Activated T-cell treated with anti-CD3 and anti-CD28 coated beads, Interleukin-2, amount 50 U/mL, for 72 hours (primary cell): ENCODE measurements around the gene CFAP20DC. TPM values are rescaled to one million over a fixed set of nuclear protein-coding genes. Genes with fewer than 3 reads are reported as not detected.
"Not testable (repeated sequence)": the region's sequence is repeated elsewhere in the genome, so short reads cannot be mapped to it uniquely, and the experiment has no call there.

ENCODE experiments used
- ATAC-seq, 2 donors: fragments of 150-1000 bp; cut with Tn5 transposase; replicated peaks in 1 of 2; 2 replicates each; pipeline ENCODE4 v1.10.0; 2021; ENCODE audit warnings: moderate library complexity in 2 of 2, mild to moderate bottlenecking in 1 of 2
- DNase-seq, 2 donors: peaks; one replicate each; pipeline ENCODE4 v3.0.0; 2021 to 2022; ENCODE audit warnings: mixed read lengths in 1 of 2
- H3K27ac Mint-ChIP-seq: one replicate; pipeline ENCODE4 v1.8.0; 2022; ENCODE audit warnings: mild to moderate bottlenecking, moderate library complexity, mixed read lengths
- H3K27me3 Mint-ChIP-seq: one replicate; pipeline ENCODE4 v1.8.0; 2022; ENCODE audit warnings: low read depth, mixed read lengths
- H3K36me3 Mint-ChIP-seq, 2 donors: one replicate each; pipeline ENCODE4 v1.8.0; 2022; ENCODE audit warnings: mixed read lengths in 2 of 2, mild to moderate bottlenecking in 1 of 2; ENCODE audit not compliant: insufficient read depth in 2 of 2
- H3K4me1 Mint-ChIP-seq: one replicate; pipeline ENCODE4 v1.8.0; 2022; ENCODE audit warnings: low read depth, mixed read lengths
- H3K4me3 Mint-ChIP-seq, 2 donors: one replicate each; pipeline ENCODE4 v1.8.0; 2022; ENCODE audit warnings: mild to moderate bottlenecking in 2 of 2, mixed read lengths in 2 of 2, moderate library complexity in 2 of 2
- H3K9me3 Mint-ChIP-seq, 2 donors: one replicate each; pipeline ENCODE4 v1.8.0; 2022; ENCODE audit warnings: mixed read lengths in 2 of 2
- total RNA-seq, 2 donors: library from RNA; stranded (reverse); gene quantifications; one replicate each; pipeline ENCODE4 v1.2.3, GENCODE V29; 2022

Gene CFAP20DC
- total RNA-seq = 1 to 10 TPM; 2.0 to 2.8 TPM

DNA sequence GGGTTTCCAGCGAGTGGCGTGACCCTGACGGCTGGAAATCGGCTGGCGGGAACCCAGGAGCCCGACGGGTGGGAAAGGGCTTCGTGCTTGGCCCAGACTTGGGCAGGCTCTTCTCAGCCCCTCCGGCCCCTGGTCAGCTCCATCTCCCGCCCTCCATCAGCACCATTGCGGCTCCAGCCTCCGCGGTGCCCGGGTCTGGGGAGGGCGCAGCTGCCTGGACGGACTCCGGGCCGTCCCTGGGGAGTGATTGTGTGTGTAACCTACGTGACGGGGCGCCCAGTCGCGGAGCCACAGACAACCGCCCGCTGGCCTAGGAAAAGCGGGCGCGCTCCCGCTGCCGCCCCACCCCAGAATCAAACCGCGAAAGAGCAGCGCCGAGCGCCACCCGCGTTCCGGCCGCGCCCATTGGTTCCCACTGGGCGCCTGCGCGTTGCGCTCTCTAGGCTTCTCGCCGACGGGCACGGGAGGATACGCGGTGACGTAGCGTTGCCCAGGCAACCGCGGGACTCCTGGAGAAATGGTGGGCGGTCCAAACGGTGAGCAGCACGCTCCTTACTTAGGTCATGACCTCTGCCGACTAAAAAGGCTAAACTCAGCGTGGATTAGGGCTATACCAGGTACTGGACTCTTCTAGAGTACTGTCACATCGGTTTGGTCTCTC lies at the start of gene CFAP20DC:
TSS of gene CFAP20DC (minus strand) at position 355 of the 661 bp plus-strand sequence. CDS start 394 bp downstream, outside the sequence.
- peak within 1 kb of the TSS; percentile 74 to 78 for H3K4me3 Mint-ChIP-seq
- no peaks in the 10 kb centered on the region for H3K9me3 Mint-ChIP-seq
- H3K27me3 Mint-ChIP-seq = peaks cover 6% of the 10 kb centered on the region
- peak within 1 kb of the TSS; percentile 17 for H3K27ac Mint-ChIP-seq
- ATAC-seq (peak; percentile 98), DNase-seq (peak; percentile 93 to 94)
- H3K4me1 Mint-ChIP-seq = peaks cover 5% of the 10 kb centered on the region
- H3K36me3 Mint-ChIP-seq = no peaks in the 10 kb centered on the region

DNA sequence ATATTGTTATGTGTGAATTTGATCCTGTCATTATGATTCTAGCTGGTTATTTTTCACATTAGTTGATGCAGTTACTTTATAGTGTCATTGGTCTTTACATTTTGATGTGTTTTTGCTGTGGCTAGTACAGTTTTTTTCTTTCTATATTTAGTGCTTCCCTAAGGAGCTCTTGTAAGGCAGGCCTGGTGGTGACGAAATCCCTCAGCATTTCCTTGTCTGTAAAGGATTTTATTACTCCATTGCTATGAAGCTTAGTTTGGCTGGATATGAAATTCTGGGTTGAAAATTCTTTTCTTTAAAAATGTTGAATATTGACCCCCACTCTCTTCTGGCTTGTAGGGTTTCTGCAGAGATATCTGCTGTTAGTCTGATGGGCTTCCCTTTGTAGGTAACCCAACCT lies 48.7 kb upstream of the CFAP20DC start:
- not testable (repeated sequence) for ATAC-seq, H3K27me3 Mint-ChIP-seq, DNase-seq, H3K36me3 Mint-ChIP-seq, H3K27ac Mint-ChIP-seq, H3K9me3 Mint-ChIP-seq, H3K4me1 Mint-ChIP-seq, H3K4me3 Mint-ChIP-seq

DNA sequence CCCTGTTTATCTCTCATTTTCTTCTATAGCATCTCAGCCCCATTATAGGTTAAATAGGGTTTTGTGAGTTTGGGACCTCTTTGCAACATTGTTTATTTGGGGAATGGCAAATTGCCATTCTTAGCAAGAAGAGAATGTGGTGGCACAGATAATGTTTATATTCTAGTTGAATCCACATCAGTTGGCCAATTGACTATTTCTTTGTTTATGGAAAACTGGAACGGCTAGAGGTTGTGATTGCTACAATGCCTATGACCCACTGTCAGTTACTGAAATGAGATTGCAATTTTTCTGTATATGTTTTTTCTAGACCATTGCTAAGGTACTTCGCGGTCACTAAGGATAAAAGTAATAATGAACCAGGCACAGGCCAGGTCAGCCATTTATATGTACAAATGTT lies 44.6 kb upstream of the CFAP20DC start:
- H3K27ac Mint-ChIP-seq = no peak overlapping the region
- ATAC-seq = no peak
- H3K4me1 Mint-ChIP-seq = no peaks in the 10 kb centered on the region
- peaks cover 9 to 10% of the 10 kb centered on the region in 2 donors for H3K9me3 Mint-ChIP-seq
- H3K27me3 Mint-ChIP-seq = peaks cover 8% of the 10 kb centered on the region
- DNase-seq = no peak
- H3K4me3 Mint-ChIP-seq = no peak overlapping the region
- peaks cover 0 to 2% of the 10 kb centered on the region in 2 donors for H3K36me3 Mint-ChIP-seq

DNA sequence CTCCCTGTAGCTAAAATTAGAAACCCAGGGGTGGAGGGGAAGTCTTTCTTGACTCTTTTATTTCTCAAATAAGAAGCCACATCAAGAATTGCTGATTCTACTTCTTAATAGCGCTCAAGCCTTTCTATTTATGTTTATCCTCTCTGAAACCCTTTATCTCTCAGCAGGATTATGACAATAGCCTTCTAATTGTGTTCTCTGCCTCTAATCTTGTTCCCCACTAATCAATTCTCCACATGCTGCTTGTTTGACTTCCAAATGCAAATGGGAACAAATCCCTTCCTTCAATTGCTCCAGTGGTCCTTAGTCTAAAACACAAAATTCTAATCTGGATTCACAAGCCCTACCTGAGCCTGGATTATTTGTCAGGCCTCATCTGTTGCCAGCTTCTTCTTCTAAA lies 43.7 kb upstream of the CFAP20DC start:
- peaks cover 5% of the 10 kb centered on the region for H3K27me3 Mint-ChIP-seq
- DNase-seq (no peak), ATAC-seq (no peak)
- H3K36me3 Mint-ChIP-seq = peaks cover 0 to 2% of the 10 kb centered on the region in 2 donors
- no peaks in the 10 kb centered on the region for H3K4me1 Mint-ChIP-seq
- H3K27ac Mint-ChIP-seq = no peak overlapping the region
- H3K4me3 Mint-ChIP-seq = no peak overlapping the region
- H3K9me3 Mint-ChIP-seq = peaks cover 6 to 10% of the 10 kb centered on the region in 2 donors

DNA sequence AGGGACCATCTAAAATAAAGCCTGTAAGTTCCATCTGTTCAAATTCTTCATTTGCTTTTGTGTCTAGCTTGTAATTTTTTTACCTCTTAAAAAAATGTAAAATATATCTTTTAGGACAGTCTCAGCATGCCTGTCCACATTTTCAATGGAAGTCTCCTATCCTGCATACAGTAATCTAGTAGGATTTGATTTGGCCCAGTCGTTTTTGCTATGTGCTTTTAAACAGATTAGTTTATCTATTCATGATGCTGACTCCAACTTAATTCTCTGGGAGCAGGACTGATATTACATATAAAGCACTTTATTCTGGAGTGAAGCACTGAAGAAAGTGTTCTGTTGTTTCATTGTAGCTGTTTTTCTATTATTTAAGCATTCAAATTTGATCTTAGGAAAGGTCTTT lies 38.9 kb upstream of the CFAP20DC start:
- no peak for ATAC-seq
- Mint-ChIP-seq H3K4me3 (no peak overlapping the region), H3K9me3 (no peaks in the 10 kb centered on the region), H3K4me1 (no peaks in the 10 kb centered on the region), H3K27ac (no peak overlapping the region), H3K27me3 (peaks cover 13% of the 10 kb centered on the region), H3K36me3 (no peaks in the 10 kb centered on the region)
- no peak for DNase-seq

DNA sequence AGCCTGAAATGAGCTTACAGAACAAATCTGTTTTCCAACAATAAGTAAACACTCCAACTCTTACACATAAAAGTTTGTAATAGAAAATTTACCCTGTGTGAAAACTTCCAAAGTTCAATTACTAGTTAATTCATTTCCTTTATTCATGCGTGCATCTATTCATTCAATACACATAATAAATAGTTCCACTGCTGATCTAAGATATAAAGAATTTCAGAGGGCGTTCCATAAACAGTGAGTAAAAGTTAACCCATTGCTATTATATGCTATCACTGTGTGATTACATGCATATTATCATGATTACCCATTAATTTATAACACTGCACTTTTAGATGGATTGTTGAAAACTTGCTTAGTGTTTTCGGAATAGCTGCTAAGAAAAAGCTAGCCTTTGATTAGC lies 36.2 kb upstream of the CFAP20DC start:
- no peaks in the 10 kb centered on the region for H3K4me1 Mint-ChIP-seq
- H3K9me3 Mint-ChIP-seq = no peaks in the 10 kb centered on the region
- H3K4me3 Mint-ChIP-seq = no peak overlapping the region
- H3K27ac Mint-ChIP-seq = no peak overlapping the region
- no peaks in the 10 kb centered on the region for H3K36me3 Mint-ChIP-seq
- no peak for DNase-seq
- peaks cover 40% of the 10 kb centered on the region for H3K27me3 Mint-ChIP-seq
- ATAC-seq = no peak

DNA sequence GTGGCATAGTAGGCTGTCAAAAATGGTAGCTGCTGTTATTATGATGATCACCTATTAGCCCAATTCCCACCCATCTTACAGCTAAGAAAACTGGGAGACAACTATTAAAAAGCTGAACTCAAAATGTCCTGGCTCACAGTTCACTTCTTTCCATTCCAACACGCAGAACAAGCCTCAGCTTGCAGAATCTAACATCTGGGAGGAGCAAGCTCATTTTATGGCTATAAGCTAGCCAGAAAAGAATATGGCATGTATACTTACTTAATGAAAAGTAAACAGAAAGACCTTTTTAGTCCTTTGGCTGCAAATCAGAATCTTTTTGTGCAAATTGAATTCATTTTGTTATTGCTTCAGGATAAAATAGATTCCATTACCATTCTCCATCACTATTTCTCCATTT lies 34.8 kb upstream of the CFAP20DC start:
- no peak for DNase-seq
- peaks cover 49% of the 10 kb centered on the region for H3K27me3 Mint-ChIP-seq
- no peak for ATAC-seq
- no peaks in the 10 kb centered on the region for H3K4me1 Mint-ChIP-seq
- H3K36me3 Mint-ChIP-seq = no peaks in the 10 kb centered on the region
- H3K9me3 Mint-ChIP-seq = no peaks in the 10 kb centered on the region
- no peak overlapping the region for H3K27ac Mint-ChIP-seq
- no peak overlapping the region for H3K4me3 Mint-ChIP-seq

DNA sequence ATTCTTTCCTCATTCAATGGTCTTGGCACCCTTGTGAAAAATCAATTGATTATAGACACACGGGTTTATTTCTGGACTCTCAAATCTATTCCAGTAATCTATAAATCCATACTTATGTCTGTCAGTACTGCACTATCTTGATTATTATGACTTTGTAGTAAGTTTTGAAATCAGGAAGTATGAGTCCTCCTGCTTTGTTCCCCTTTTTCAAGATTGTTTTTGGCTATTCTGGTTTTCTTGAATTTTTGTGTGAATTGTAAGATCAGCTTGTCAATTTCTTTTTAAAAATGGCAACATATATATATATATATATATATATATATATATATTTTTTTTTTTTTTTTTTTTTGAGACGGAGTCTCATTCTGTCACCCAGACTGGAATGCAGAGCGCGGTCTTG lies 32.3 kb upstream of the CFAP20DC start:
- no peaks in the 10 kb centered on the region for H3K4me1 Mint-ChIP-seq
- H3K27me3 Mint-ChIP-seq = peaks cover 48% of the 10 kb centered on the region
- H3K36me3 Mint-ChIP-seq = no peaks in the 10 kb centered on the region
- ATAC-seq (no peak), DNase-seq (no peak)
- no peak overlapping the region for H3K4me3 Mint-ChIP-seq
- peaks cover 0 to 2% of the 10 kb centered on the region in 2 donors for H3K9me3 Mint-ChIP-seq
- H3K27ac Mint-ChIP-seq = no peak overlapping the region

DNA sequence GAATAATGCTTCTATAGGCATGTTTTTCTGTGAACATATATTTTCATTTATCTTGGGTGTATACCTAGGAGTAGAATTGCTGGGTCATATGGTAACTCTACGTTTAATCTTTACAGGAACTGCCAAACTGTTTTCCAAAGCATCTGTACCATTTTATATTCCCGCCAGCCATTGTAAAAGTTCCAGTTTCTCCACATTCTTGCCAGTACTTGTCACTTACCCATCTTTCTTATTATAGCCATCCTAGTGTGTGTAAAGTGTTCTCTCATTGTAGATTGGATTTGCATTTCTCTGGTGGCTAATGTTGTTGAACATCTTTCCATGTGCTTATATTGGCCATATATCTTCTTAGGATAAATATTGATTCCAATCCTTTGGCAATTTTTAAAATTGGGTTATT lies 31.2 kb upstream of the CFAP20DC start:
- no peak for DNase-seq
- H3K4me1 Mint-ChIP-seq = no peaks in the 10 kb centered on the region
- H3K27ac Mint-ChIP-seq = no peak overlapping the region
- H3K4me3 Mint-ChIP-seq = no peak overlapping the region
- peaks cover 0 to 2% of the 10 kb centered on the region in 2 donors for H3K9me3 Mint-ChIP-seq
- no peak for ATAC-seq
- H3K36me3 Mint-ChIP-seq = no peaks in the 10 kb centered on the region
- H3K27me3 Mint-ChIP-seq = peaks cover 44% of the 10 kb centered on the region

DNA sequence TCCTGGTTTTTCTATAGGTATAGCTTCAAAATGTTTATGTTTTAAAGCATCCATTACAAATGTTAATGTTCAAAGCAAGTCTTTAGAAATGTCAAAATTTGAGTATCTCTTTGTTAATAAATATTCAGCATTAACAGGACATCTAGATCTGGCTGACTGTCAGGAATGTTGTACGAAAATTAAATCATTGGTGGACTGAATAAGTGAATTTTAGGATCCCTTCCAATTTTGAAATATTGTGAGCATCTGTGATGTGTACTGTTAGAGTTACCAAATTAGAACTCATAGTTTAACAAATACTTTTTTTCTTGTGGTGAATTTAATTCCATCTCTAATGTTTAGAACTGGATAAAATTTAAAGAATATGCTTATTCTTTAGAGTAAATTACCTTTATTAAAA lies 30.1 kb upstream of the CFAP20DC start:
- Mint-ChIP-seq H3K36me3 (no peaks in the 10 kb centered on the region), H3K4me1 (no peaks in the 10 kb centered on the region), H3K27me3 (peaks cover 46% of the 10 kb centered on the region), H3K9me3 (peaks cover 0 to 2% of the 10 kb centered on the region in 2 donors), H3K4me3 (no peak overlapping the region), H3K27ac (no peak overlapping the region)
- ATAC-seq (no peak), DNase-seq (no peak)

DNA sequence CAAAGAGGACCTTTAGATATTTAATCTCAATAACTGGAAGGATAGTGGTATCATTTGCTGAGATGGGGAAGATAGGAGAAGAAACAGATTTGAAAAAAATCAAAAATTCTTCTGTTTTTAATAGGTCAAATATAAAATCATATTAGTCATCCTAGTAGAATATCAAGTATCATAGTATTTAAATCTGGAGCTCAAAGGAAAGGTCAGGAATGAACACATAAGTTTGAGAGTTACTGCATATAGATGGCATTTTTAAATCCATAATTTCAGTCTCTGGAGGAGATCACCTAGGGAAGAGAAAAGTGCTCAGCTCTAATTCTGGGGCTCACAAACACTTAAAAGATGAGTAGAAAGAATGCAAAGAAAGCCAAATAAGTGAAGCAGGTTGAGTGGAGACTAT lies 24.9 kb upstream of the CFAP20DC start:
- peaks cover 10% of the 10 kb centered on the region for H3K4me1 Mint-ChIP-seq
- H3K27ac Mint-ChIP-seq = no peak overlapping the region
- DNase-seq (no peak), ATAC-seq (no peak)
- peaks cover 0 to 2% of the 10 kb centered on the region in 2 donors for H3K9me3 Mint-ChIP-seq
- H3K36me3 Mint-ChIP-seq = no peaks in the 10 kb centered on the region
- no peak overlapping the region for H3K4me3 Mint-ChIP-seq
- H3K27me3 Mint-ChIP-seq = peaks cover 56% of the 10 kb centered on the region

DNA sequence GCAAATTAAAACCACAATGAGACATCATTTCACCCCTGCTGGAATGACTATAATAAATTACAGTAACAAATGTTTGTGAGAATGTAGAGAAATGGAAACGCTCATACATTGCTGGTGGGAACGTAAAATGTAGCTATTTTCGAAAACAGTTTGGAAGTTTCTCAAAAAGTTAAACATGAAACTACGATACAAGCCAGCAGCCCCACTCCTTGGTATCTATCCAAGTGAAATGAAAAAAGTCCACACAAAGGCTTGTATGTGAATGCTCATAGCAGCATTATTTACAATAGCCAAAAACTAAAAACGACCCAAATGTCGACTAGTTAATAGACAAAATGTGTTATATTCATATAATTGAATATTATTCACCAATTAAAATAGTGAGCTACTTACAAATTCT lies 22.9 kb upstream of the CFAP20DC start:
- H3K27me3 Mint-ChIP-seq = peaks cover 57% of the 10 kb centered on the region
- no peaks in the 10 kb centered on the region for H3K36me3 Mint-ChIP-seq
- H3K4me3 Mint-ChIP-seq = no peak overlapping the region
- ATAC-seq (no peak), DNase-seq (no peak)
- peaks cover 10% of the 10 kb centered on the region for H3K4me1 Mint-ChIP-seq
- no peaks in the 10 kb centered on the region for H3K9me3 Mint-ChIP-seq
- no peak overlapping the region for H3K27ac Mint-ChIP-seq

DNA sequence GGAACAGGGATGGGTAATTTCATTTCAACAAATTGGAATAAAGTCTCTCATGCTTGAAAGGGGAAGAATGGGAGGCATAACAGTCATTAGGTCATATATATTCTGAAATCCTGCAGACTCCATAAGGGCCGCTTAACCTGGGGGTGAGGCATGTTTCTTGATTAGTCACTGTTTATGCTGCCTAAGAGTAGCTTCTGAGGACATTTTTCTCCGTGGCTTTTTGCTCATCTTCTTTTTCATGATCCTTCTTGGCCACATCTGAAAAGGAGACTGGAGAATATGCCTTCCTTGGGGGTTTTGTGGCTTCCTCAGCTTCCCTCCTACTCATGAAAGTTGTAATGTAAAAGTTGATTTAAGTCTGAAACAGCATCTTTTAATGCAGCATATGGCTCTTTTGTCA lies 20.0 kb upstream of the CFAP20DC start:
- no peak overlapping the region for H3K4me3 Mint-ChIP-seq
- H3K27me3 Mint-ChIP-seq = peaks cover 58% of the 10 kb centered on the region
- H3K4me1 Mint-ChIP-seq = peaks cover 10% of the 10 kb centered on the region
- DNase-seq = no peak
- no peaks in the 10 kb centered on the region for H3K36me3 Mint-ChIP-seq
- ATAC-seq = peak; percentile 44 to 55
- no peak overlapping the region for H3K27ac Mint-ChIP-seq
- H3K9me3 Mint-ChIP-seq = no peaks in the 10 kb centered on the region

DNA sequence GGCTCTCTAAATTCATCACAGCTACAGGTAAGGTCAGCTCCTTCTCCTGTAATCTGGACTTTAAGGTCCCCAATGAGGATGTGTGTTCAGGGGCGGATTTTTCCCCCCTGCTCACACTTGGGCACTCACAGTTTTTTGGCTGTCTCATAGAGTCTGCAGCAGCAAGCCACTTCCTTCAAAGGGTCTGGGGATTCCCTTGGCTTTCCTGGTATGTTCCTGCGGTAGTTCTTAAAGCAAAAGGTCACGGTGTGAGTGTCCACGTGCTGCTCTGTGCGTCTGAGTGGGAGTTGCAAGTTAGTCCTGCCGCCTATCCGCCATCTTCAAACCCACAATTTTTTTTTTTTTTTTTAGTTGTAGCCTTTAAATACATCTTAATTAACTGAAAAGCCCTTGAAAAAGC lies 15.4 kb upstream of the CFAP20DC start:
- DNase-seq = no peak
- H3K4me3 Mint-ChIP-seq = no peak overlapping the region
- peaks cover 3% of the 10 kb centered on the region for H3K4me1 Mint-ChIP-seq
- peaks cover 0 to 4% of the 10 kb centered on the region in 2 donors for H3K9me3 Mint-ChIP-seq
- peaks cover 52% of the 10 kb centered on the region for H3K27me3 Mint-ChIP-seq
- H3K36me3 Mint-ChIP-seq = no peaks in the 10 kb centered on the region
- H3K27ac Mint-ChIP-seq = no peak overlapping the region
- ATAC-seq = no peak
